HepG2 (cell line): ENCODE results near the gene CPSF4. TPM values are rescaled to one million over a fixed set of nuclear protein-coding genes. Genes with fewer than 3 reads are reported as not detected.

Experiments used
- GATA4 ChIP-seq: sonication (generic); IDR thresholded peaks from 2 replicates; pipeline ENCODE4 v1.6.1; 2016; ENCODE audit warnings: antibody characterized with exemption, low read depth, borderline replicate concordance
- MBD4 ChIP-seq: IDR thresholded peaks from 2 replicates; pipeline ENCODE4 v1.6.1; 2012; ENCODE audit warnings: low read length, inconsistent platforms, borderline replicate concordance
- NFE2L2 ChIP-seq: fragments of 150-350 bp; IDR thresholded peaks from 2 replicates; pipeline ENCODE4 v1.6.1; 2014; ENCODE audit warnings: low read length
- RFXAP ChIP-seq: sonication (generic); formaldehyde crosslinking; IDR thresholded peaks from 2 replicates; pipeline ENCODE4 v1.4.0; 2020; ENCODE audit warnings: missing genetic modification reagents, borderline replicate concordance
- SCMH1 ChIP-seq: sonication (generic); formaldehyde crosslinking; IDR thresholded peaks from 2 replicates; pipeline ENCODE4 v1.9.0; 2021; ENCODE audit warnings: missing genetic modification reagents, mild to moderate bottlenecking, borderline replicate concordance
- ZNF33B ChIP-seq: sonication (generic); formaldehyde crosslinking; IDR thresholded peaks from 2 replicates; pipeline ENCODE4 v1.5.1; 2020; ENCODE audit warnings: mild to moderate bottlenecking, missing genetic modification reagents
- ZNF850 ChIP-seq: sonication (generic); formaldehyde crosslinking; conservative IDR thresholded peaks from 2 replicates; pipeline ENCODE4 v1.9.0; 2021; ENCODE audit warnings: mild to moderate bottlenecking, missing genetic modification reagents
- polyA plus RNA-seq, 8 experiments: library from polyadenylated mRNA; depleted of rRNA in 3 of 8; stranded (reverse) in 7 of 8; unstranded in 1 of 8; fragments of >200 nt; fragmentation: Illumina TruSeq in 4 of 8; extraction: Trizol in 4 of 8; gene quantifications; 2 replicates each; pipeline versions ENCODE4 v1.2.1 to v1.2.3, GENCODE V29; 2011 to 2016; ENCODE audit warnings: low read depth in 4 of 8, missing spikeins in 1 of 8, mixed read lengths in 1 of 8; ENCODE audit not compliant: insufficient read depth in 1 of 8
- total RNA-seq, 5 experiments: library from RNA; depleted of rRNA; stranded (reverse); fragments of >200 nt; fragmentation: Illumina TruSeq; extraction: Trizol; gene quantifications; 2 replicates each; pipeline ENCODE4 v1.2.3, GENCODE V29; 2016; ENCODE audit warnings: low read depth in 1 of 5
- TF ChIP-seq, protein P1 (sequence below): sonication (generic); formaldehyde crosslinking; IDR thresholded peaks from 2 replicates; pipeline ENCODE4 v1.4.0; 2020; ENCODE audit warnings: missing genetic modification reagents
- TF ChIP-seq, protein P2 (sequence below): sonication (generic); formaldehyde crosslinking; IDR thresholded peaks from 2 replicates; pipeline ENCODE4 v1.4.0; 2020; ENCODE audit warnings: mild to moderate bottlenecking, missing genetic modification reagents
- TF ChIP-seq, protein P3 (sequence below): sonication (generic); formaldehyde crosslinking; IDR thresholded peaks from 2 replicates; pipeline ENCODE4 v1.4.0; 2020; ENCODE audit warnings: missing genetic modification reagents
- TF ChIP-seq, protein P4 (sequence below): sonication (generic); formaldehyde crosslinking; IDR thresholded peaks from 2 replicates; pipeline ENCODE4 v1.5.0; 2020; ENCODE audit warnings: mild to moderate bottlenecking, missing genetic modification reagents, borderline replicate concordance
- TF ChIP-seq, protein P5 (sequence below): sonication (generic); formaldehyde crosslinking; IDR thresholded peaks from 2 replicates; pipeline ENCODE4 v1.5.0; 2020; ENCODE audit warnings: missing genetic modification reagents, mild to moderate bottlenecking, borderline replicate concordance
- TF ChIP-seq, protein P6 (sequence below): sonication (generic); formaldehyde crosslinking; IDR thresholded peaks from 2 replicates; pipeline ENCODE4 v1.4.0; 2020; ENCODE audit warnings: missing genetic modification reagents

Gene CPSF4
- total and polyA plus RNA-seq, 2 of the 13 experiments (the other 11 are each of a cell fraction or from before 2014, with no cell fraction given) = 34.1 to 49.6 TPM

DNA sequence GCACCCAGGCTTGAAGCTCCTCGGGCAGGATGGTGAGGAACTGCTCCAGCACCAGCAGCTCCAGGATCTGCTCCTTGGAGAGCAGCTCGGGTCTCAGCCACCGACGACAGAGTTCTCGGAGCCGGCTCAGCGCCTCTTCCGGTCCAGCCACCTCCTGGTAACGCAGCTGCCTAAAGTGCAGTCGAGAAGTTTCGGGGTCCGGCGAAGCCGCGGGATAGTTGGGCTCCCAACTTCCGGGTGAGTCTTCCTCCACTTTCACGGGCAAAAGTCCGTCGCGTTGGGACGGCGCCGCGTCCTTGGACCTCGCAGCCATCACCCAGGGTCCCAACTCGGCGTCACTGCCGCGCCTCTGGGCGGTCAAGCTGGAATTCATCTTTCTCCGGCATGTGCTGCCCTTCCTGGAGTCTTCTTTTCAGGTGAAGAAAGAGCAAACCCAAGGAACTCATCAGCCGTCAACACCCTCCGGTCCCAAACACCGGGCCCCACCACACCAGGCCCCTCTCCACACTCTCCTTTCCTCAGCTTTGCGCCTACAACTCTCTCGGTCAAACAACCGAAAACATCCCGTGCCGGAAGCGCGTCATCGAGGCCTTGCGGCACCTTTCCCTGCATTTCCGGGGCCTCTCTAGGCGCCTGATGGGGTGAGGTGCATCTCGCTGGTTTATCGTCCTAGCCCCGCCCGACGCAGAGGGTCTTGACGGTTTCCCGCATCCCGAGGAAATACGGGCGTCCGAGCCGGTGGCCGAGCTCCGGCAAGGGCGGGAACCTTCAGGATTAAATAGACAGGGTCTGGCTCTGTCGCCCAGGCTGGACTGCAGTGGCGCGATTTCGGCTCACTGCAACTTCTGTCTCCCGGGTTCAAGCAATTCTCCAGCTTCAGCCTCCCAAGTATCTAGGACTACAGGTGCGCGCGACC lies 61.2 kb downstream of the CPSF4 start, which contains the start of gene ZNF394 (continued):
- TF ChIP-seq, protein P1, sequence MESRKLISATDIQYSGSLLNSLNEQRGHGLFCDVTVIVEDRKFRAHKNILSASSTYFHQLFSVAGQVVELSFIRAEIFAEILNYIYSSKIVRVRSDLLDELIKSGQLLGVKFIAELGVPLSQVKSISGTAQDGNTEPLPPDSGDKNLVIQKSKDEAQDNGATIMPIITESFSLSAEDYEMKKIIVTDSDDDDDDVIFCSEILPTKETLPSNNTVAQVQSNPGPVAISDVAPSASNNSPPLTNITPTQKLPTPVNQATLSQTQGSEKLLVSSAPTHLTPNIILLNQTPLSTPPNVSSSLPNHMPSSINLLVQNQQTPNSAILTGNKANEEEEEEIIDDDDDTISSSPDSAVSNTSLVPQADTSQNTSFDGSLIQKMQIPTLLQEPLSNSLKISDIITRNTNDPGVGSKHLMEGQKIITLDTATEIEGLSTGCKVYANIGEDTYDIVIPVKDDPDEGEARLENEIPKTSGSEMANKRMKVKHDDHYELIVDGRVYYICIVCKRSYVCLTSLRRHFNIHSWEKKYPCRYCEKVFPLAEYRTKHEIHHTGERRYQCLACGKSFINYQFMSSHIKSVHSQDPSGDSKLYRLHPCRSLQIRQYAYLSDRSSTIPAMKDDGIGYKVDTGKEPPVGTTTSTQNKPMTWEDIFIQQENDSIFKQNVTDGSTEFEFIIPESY (CRISPR knock-in tag) = no peak
- TF ChIP-seq MBD4 (no peak), NFE2L2 (no peak), ZNF850 (CRISPR knock-in tag) (no peak), GATA4 (no peak), SCMH1 (CRISPR knock-in tag) (no peak), RFXAP (CRISPR knock-in tag) (0 out of 2 replicates have a peak, but pooled peaks have one; percentile 74), ZNF33B (CRISPR knock-in tag) (peak; percentile 84; the same call in 1 of the 2 replicates)
- TF ChIP-seq, protein P2, sequence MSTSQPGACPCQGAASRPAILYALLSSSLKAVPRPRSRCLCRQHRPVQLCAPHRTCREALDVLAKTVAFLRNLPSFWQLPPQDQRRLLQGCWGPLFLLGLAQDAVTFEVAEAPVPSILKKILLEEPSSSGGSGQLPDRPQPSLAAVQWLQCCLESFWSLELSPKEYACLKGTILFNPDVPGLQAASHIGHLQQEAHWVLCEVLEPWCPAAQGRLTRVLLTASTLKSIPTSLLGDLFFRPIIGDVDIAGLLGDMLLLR (CRISPR knock-in tag) = peak; percentile 66
- TF ChIP-seq, protein P3, sequence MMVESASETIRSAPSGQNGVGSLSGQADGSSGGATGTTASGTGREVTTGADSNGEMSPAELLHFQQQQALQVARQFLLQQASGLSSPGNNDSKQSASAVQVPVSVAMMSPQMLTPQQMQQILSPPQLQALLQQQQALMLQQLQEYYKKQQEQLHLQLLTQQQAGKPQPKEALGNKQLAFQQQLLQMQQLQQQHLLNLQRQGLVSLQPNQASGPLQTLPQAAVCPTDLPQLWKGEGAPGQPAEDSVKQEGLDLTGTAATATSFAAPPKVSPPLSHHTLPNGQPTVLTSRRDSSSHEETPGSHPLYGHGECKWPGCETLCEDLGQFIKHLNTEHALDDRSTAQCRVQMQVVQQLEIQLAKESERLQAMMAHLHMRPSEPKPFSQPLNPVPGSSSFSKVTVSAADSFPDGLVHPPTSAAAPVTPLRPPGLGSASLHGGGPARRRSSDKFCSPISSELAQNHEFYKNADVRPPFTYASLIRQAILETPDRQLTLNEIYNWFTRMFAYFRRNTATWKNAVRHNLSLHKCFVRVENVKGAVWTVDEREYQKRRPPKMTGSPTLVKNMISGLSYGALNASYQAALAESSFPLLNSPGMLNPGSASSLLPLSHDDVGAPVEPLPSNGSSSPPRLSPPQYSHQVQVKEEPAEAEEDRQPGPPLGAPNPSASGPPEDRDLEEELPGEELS (CRISPR knock-in tag) = no peak; the same call in 1 of the 2 replicates
- TF ChIP-seq, protein P4, sequence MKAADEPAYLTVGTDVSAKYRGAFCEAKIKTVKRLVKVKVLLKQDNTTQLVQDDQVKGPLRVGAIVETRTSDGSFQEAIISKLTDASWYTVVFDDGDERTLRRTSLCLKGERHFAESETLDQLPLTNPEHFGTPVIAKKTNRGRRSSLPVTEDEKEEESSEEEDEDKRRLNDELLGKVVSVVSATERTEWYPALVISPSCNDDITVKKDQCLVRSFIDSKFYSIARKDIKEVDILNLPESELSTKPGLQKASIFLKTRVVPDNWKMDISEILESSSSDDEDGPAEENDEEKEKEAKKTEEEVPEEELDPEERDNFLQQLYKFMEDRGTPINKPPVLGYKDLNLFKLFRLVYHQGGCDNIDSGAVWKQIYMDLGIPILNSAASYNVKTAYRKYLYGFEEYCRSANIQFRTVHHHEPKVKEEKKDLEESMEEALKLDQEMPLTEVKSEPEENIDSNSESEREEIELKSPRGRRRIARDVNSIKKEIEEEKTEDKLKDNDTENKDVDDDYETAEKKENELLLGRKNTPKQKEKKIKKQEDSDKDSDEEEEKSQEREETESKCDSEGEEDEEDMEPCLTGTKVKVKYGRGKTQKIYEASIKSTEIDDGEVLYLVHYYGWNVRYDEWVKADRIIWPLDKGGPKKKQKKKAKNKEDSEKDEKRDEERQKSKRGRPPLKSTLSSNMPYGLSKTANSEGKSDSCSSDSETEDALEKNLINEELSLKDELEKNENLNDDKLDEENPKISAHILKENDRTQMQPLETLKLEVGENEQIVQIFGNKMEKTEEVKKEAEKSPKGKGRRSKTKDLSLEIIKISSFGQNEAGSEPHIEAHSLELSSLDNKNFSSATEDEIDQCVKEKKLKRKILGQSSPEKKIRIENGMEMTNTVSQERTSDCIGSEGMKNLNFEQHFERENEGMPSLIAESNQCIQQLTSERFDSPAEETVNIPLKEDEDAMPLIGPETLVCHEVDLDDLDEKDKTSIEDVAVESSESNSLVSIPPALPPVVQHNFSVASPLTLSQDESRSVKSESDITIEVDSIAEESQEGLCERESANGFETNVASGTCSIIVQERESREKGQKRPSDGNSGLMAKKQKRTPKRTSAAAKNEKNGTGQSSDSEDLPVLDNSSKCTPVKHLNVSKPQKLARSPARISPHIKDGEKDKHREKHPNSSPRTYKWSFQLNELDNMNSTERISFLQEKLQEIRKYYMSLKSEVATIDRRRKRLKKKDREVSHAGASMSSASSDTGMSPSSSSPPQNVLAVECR (CRISPR knock-in tag) = peak; percentile 96
- TF ChIP-seq, protein P5, sequence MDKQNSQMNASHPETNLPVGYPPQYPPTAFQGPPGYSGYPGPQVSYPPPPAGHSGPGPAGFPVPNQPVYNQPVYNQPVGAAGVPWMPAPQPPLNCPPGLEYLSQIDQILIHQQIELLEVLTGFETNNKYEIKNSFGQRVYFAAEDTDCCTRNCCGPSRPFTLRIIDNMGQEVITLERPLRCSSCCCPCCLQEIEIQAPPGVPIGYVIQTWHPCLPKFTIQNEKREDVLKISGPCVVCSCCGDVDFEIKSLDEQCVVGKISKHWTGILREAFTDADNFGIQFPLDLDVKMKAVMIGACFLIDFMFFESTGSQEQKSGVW (CRISPR knock-in tag) = no peak
- TF ChIP-seq, protein P6, sequence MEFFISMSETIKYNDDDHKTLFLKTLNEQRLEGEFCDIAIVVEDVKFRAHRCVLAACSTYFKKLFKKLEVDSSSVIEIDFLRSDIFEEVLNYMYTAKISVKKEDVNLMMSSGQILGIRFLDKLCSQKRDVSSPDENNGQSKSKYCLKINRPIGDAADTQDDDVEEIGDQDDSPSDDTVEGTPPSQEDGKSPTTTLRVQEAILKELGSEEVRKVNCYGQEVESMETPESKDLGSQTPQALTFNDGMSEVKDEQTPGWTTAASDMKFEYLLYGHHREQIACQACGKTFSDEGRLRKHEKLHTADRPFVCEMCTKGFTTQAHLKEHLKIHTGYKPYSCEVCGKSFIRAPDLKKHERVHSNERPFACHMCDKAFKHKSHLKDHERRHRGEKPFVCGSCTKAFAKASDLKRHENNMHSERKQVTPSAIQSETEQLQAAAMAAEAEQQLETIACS (CRISPR knock-in tag) = no peak
